ENCODE results near the gene PHF13. TPM values are rescaled to one million over a fixed set of nuclear protein-coding genes. Genes with fewer than 3 reads are reported as not detected.

PHF13 gene
- total and polyA plus RNA-seq, 9 of the 15 experiments (the other 6 are each of a cell fraction or from before 2014, with no cell fraction given): 1.8 to 36.1 (median 11.7) TPM

DNA sequence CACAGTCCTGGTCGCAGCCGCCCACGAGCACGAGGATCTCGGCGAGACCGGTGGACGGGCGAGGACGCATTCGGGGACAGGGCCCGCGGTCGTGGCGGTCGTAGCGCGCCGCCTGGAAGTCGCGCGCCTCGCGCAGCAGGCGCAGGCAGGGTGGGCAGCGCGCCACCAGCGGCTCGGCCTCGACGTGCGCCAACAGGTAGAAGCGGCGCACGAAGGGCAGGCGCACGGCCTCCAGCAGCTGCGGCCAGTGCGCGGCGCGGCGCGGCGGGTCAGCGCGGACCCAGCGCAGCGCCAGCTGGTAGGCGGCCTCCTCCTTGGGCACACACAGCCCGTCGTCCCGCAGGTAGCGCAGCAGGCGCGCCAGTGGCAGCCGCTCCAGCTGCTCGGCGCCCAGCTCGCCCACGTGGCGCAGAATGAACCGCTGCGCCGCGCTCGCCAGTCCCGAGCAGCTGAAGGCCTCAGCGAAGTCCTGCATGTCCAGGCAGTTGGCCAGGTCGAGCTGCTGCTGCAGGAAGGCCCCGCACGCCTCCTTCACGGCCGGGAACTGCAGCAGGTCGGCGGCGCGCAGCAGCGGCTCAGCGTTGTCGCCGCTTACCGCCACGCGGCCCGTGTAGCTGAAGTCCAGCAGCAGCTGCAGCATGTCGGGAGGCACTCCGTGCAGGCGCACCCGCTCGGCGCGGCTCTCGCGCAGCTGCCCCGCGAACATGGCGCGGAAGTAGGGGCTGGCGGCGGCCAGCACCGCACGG, 11.4 kb upstream of the PHF13 start (continued):
- TF ChIP-seq, protein P1, sequence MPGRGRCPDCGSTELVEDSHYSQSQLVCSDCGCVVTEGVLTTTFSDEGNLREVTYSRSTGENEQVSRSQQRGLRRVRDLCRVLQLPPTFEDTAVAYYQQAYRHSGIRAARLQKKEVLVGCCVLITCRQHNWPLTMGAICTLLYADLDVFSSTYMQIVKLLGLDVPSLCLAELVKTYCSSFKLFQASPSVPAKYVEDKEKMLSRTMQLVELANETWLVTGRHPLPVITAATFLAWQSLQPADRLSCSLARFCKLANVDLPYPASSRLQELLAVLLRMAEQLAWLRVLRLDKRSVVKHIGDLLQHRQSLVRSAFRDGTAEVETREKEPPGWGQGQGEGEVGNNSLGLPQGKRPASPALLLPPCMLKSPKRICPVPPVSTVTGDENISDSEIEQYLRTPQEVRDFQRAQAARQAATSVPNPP (IDR thresholded peaks at IDR 0.05; ENCODE audit: borderline replicate concordance, insufficient read depth, insufficient read length): no peak
- TF ChIP-seq PHB2 (IDR thresholded peaks at IDR 0.05; ENCODE audit: low read depth): no peak
- no peak for TF ChIP-seq ARID2 (IDR thresholded peaks at IDR 0.05)
- TF ChIP-seq, protein P2, sequence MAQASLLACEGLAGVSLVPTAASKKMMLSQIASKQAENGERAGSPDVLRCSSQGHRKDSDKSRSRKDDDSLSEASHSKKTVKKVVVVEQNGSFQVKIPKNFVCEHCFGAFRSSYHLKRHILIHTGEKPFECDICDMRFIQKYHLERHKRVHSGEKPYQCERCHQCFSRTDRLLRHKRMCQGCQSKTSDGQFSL (CRISPR knock-in tag; IDR thresholded peaks at IDR 0.05): no peak
- TF ChIP-seq, protein P2 (tag; IDR thresholded peaks at IDR 0.05): no peak
- TF ChIP-seq ZNF561 (CRISPR knock-in tag; conservative IDR thresholded peaks at IDR 0.05): no peak
- TF ChIP-seq RBM22 (IDR thresholded peaks at IDR 0.05; ENCODE audit: low read depth, low read length, poor library complexity, severe bottlenecking): no peak
- TF ChIP-seq RFX1 (IDR thresholded peaks at IDR 0.05): no peak
- TF ChIP-seq FOXM1 (IDR thresholded peaks at IDR 0.05; ENCODE audit: low read depth): no peak
- TF ChIP-seq FOXM1 (CRISPR knock-in tag; IDR thresholded peaks at IDR 0.05; ENCODE audit: low read depth): peak; percentile 98
- TF ChIP-seq RERE (CRISPR knock-in tag; IDR thresholded peaks at IDR 0.05; ENCODE audit: borderline replicate concordance): peak; percentile 86; the same call in 1 of the 2 replicates
- no peak for TF ChIP-seq ZNF354B (CRISPR knock-in tag; IDR thresholded peaks at IDR 0.05)
- TF ChIP-seq EP400 (IDR thresholded peaks at IDR 0.05): no peak; the same call in 1 of the 2 replicates
- no peak for TF ChIP-seq ZNF639 (CRISPR knock-in tag; conservative IDR thresholded peaks at IDR 0.05 in 1 of 2, IDR thresholded peaks at IDR 0.05 in 1 of 2)
- TF ChIP-seq TCF3 (CRISPR knock-in tag; IDR thresholded peaks at IDR 0.05): peak; percentile 2; the same call in 1 of the 2 replicates
- peak; percentile 84 for TF ChIP-seq NKRF (IDR thresholded peaks at IDR 0.05; ENCODE audit: borderline replicate concordance)

All from K562 (cell line).